DMS153 (cell line): Measurements from ENCODE around the gene HOXC5.
"Not testable (repeated sequence)": the region's sequence is repeated elsewhere in the genome, so short reads cannot be mapped to it uniquely, and the experiment has no call there.

Experiments used
- DNase-seq: peaks from one replicate; lab custom pipeline; 2025; lab: John Stamatoyannopoulos, UW

The HOXC5 gene

GRCh38 chr12:54033980-54034784, 1.3 kb downstream of the HOXC5 start:
- DNase-seq, result no peak

- no peak for DNase-seq
Observed at GRCh38 chr12:54034785-54035310, 2.0 kb downstream of the HOXC5 start.

- DNase-seq, result no peak
Observed at GRCh38 chr12:54035568-54036264, 2.9 kb downstream of the HOXC5 start.

GRCh38 chr12:54036620-54037359, 3.9 kb downstream of the HOXC5 start:
- DNase-seq, result no peak

DNA sequence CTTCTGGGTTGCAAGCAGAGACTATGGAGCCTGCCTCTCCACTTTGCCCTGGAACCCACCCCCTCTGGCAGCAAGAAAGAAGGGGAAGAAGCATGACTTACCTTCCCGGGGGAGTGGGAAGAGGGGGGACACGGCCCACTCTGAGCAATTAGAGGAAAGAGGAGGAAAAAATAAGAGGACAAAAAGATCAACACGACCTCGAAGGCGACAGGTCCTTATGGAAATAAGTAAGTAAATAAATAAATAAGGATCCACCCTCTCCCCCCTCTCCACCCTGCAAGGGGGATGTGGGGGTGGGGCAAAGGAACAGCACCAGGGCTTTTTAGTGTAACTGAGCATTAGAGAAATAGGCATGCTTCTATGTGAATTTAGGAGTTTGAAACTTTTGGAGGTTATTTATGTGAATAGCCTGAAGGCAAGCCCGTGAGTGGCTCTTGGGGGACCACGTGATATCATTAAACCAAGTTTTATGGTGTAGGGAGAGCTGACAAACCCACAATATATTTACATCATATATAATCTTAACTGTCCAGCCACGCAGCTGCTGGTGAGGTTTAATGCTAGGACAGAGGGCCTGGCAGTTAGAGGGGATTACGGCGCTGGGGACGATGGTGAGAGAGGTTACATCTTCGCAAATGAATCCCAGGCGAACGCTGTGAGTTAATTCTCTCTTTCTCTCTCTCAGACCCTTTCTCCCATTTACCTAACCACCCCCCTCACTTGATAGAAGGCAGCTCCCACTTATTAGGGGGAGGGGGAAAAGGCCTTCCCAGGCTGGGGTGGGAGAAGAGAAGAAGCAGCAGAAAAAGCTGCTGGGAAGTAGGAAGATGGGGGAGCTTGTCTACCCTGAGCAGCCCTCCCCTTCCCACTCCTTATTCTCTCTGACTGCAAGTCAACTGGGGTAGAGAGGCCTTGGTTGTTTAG, 4.8 kb downstream of the HOXC5 start:
- no peak for DNase-seq

- DNase-seq, result no peak
Observed at GRCh38 chr12:54038284-54038870, 5.5 kb downstream of the HOXC5 start.

DNA sequence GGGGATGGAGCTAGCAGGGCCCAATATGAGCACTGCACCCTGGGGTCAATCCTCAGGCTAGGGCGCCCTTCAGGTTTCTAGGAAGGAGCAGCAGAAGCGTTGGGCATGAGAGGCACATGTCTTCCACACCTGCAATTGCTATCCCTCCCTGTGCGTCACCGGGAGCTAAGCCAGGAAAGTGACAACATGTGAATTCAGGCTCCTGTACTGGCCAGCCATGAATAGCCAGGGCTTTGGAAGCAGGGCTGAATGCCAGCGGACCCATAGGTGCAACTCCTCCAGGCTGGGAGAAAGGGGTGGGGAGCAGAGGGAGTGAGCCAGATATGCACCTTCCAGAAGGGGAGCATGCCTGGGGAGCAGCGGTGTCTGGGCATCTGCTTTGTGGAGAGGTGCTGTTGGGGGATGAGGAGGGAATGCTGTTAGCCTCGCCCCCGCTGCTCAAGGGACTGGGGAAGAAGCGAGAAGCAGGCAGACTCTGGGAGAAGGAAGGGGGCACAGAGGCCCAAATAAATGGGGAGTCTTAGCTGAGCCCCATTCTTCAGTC, 6.1 kb downstream of the HOXC5 start:
- no peak for DNase-seq

GRCh38 chr12:54039417-54040147, 6.7 kb downstream of the HOXC5 start:
- DNase-seq, result no peak

- no peak for DNase-seq
Observed at GRCh38 chr12:54040148-54040494, 7.3 kb downstream of the HOXC5 start.

DNA sequence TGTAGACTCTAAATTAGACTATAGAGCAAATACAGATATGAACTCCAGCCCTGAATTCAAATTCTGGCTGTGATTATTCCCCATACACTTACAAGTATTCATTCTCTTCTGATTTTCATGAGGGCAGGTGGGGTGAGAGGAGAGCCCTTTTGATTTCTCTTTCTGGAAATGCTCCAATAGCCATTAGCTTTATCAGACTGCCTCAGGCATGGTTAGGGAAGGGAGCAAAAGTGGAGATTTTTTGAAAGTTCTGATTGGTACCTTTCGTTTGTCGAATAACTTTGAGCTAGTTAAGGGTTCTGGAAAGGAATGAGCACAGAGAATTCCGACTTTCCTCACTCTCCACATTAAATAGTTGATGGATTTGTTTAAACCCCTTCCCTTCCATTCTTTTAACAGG, 7.8 kb downstream of the HOXC5 start:
- no peak for DNase-seq

DNA sequence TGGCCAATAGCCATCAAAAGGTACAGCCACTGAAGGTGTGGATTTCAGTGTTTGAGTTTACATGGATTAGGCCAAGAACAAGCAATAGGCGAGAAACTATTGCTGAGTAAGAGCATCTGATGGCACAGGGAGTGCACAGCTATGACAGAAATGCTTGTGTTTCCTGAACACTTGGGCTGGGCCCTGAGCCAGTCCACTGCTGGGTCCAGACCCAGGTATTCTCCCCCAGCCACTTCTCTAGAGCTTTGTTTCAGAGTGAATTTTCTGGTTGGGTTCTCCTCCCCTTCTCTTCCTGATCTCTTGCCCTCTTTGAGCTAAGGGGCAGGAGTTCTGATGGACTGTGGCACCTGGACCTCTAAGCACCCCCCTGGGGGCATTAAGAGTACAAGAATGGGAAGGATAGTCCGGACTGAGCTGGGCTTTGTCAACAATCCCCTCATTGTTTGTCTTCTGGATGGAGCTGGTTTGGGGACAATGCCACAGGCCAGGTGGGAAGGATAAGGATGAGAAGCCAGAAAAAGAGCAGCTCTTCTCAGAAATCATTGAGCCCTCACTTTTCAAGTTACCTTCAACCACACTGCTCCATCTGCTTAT, 8.3 kb downstream of the HOXC5 start:
- DNase-seq, result no peak

DNA sequence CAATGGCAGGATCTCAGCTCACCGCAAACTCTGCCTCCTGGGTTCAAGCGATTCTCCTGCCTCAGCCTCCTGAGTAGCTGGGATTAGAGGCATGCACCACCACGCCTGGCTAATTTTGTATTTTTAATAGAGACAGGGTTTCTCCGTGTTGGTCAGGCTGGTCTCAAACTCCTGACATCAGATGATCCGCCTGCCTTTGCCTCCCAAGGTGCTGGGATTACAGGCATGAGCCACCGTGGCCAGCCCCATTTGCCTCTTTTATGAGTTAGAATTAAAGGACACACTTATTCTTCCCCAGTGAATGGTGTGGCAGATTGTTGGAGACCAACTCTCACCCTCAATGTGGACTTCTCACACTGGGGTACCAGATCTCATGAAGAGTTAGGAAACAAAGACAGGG, 9.2 kb downstream of the HOXC5 start:
- DNase-seq, result not testable (repeated sequence)

GRCh38 chr12:54042970-54043853, 10.4 kb downstream of the HOXC5 start:
- DNase-seq, result no peak

DNA sequence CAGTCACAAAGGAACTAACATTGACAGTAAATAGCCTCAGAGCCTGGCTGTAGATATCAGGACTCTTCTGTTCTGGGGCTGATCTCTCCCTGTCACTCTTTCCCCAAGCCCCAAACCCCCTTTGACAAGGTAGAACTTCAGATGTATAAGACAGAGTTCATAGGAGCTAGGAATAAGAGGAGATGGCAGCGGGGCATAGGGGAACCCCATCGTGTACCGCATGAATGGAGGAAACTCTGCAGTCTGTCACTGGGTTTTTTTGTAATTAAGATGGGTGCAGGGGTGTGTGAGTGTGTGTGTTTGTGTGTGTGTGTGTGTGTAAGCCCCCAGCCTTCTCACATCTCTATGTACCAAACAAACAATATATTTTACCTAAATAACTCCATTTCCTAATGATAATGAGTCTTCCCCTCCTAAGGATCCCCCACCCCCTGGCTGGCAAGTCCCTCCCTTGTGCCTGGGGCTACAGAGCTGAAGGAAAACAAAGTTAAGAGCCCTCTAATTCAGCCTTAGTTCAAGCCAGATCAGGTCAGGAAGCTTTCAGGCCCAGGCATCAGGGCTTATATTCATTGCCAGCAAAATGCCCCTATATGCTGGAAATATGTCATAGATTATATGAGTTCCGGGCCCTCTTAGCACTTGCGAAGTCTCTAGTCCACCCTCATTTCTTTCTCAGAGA, 11.7 kb downstream of the HOXC5 start:
- no peak for DNase-seq

- no peak for DNase-seq
Observed at GRCh38 chr12:54045401-54045800, 12.6 kb downstream of the HOXC5 start.

- no peak for DNase-seq
Observed at GRCh38 chr12:54045868-54046521, 13.1 kb downstream of the HOXC5 start.

DNA sequence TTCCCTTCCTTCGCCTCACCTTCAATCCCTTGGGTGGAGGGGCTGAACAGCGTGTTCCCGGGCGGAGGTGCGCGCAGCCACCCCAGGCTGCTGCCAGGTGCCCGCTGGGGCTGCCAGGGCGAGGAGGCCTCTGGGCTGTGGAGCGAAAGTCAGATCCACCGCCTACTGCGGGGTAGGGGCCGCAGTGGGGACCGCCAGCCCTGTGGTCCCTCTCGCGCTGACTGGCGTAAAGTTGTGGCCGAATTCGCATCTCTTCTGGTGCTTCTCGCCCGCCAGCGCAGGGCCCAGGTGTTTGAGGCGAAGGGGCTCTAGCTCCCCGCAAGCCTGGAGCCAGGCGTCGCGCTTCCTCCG, 13.9 kb downstream of the HOXC5 start:
- DNase-seq, result no peak
